Liver (tissue), 9 donors: Measurements from ENCODE around the gene CENPV. TPM values are rescaled to one million over a fixed set of nuclear protein-coding genes. Genes with fewer than 3 reads are reported as not detected.

Source experiments
- DNase-seq: peaks from one replicate; pipeline ENCODE4 v3.0.0-alpha.2; 2017; ENCODE audit warnings: low spot score
- H3K27ac ChIP-seq, 2 donors: one replicate each; pipeline ENCODE4 v1.7.0; 2013; ENCODE audit warnings: inconsistent platforms in 2 of 2, low read length in 2 of 2, control low read depth in 1 of 2, low read depth in 1 of 2, mild to moderate bottlenecking in 1 of 2
- H3K27me3 ChIP-seq, 4 donors: one replicate each; pipeline versions ENCODE4 v1.6.1 to v1.7.0; 2013; ENCODE audit warnings: low read length in 3 of 4, inconsistent platforms in 1 of 4, mild to moderate bottlenecking in 1 of 4, moderate library complexity in 1 of 4; ENCODE audit not compliant: control insufficient read depth in 4 of 4, insufficient read depth in 4 of 4
- H3K36me3 ChIP-seq, 4 donors: one replicate each; pipeline versions ENCODE4 v1.6.1 to v1.7.0; 2013; ENCODE audit warnings: low read length in 3 of 4, mild to moderate bottlenecking in 3 of 4, low read depth in 1 of 4, moderate library complexity in 1 of 4; ENCODE audit not compliant: control insufficient read depth in 4 of 4, insufficient read depth in 3 of 4
- H3K4me1 ChIP-seq, 4 donors: one replicate each; pipeline versions ENCODE4 v1.6.1 to v1.7.0; 2013; ENCODE audit warnings: low read length in 3 of 4, mild to moderate bottlenecking in 3 of 4, moderate library complexity in 1 of 4; ENCODE audit not compliant: control insufficient read depth in 4 of 4, insufficient read depth in 4 of 4
- H3K4me3 ChIP-seq, 3 donors: one replicate each; pipeline versions ENCODE4 v1.6.1 to v1.7.0; 2013; ENCODE audit warnings: low read length in 3 of 3, control low read depth in 1 of 3, low read depth in 1 of 3, mild to moderate bottlenecking in 1 of 3
- H3K9ac ChIP-seq, 2 donors: one replicate each; pipeline ENCODE4 v1.7.0; 2013; ENCODE audit warnings: low read length in 2 of 2, mild to moderate bottlenecking in 2 of 2, moderate library complexity in 2 of 2, control low read depth in 1 of 2, low read depth in 1 of 2
- H3K9me3 ChIP-seq, 4 donors: one replicate each; pipeline versions ENCODE4 v1.6.1 to v1.7.0; 2013; ENCODE audit warnings: low read length in 3 of 4; ENCODE audit not compliant: control insufficient read depth in 4 of 4
- ATF3 ChIP-seq: IDR thresholded peaks from 2 replicates; pipeline ENCODE4 v1.6.1; 2016; ENCODE audit warnings: antibody characterized with exemption
- CTCF ChIP-seq: fragments of 150-350 bp; IDR thresholded peaks from 2 replicates; pipeline ENCODE4 v1.5.1; 2017; ENCODE audit warnings: improper control_type of control experiment, low read depth, low read length; ENCODE audit not compliant: missing input control
- EGR1 ChIP-seq, 2 donors: IDR thresholded peaks; 2 replicates each; pipeline ENCODE4 v1.6.1; 2016 to 2018; ENCODE audit warnings: antibody characterized with exemption in 2 of 2, low read depth in 2 of 2
- FOXA1 ChIP-seq: IDR thresholded peaks from 2 replicates; pipeline ENCODE4 v1.6.1; 2016; ENCODE audit warnings: antibody characterized with exemption
- FOXA2 ChIP-seq: IDR thresholded peaks from 2 replicates; pipeline ENCODE4 v1.6.1; 2016; ENCODE audit warnings: antibody characterized with exemption
- GABPA ChIP-seq, 2 donors: IDR thresholded peaks in 1 of 2; conservative IDR thresholded peaks in 1 of 2; 2 replicates each; pipeline ENCODE4 v1.6.1; 2016; ENCODE audit warnings: antibody characterized with exemption in 2 of 2, mild to moderate bottlenecking in 1 of 2, moderate library complexity in 1 of 2
- HNF4A ChIP-seq, 2 donors: conservative IDR thresholded peaks; 2 replicates each; pipeline ENCODE4 v1.6.1; 2016; ENCODE audit warnings: antibody characterized with exemption in 2 of 2, mild to moderate bottlenecking in 2 of 2
- HNF4G ChIP-seq: IDR thresholded peaks from 2 replicates; pipeline ENCODE4 v1.6.1; 2016; ENCODE audit warnings: antibody characterized with exemption
- JUND ChIP-seq, 2 donors: IDR thresholded peaks; 2 replicates each; pipeline ENCODE4 v1.6.1; 2016; ENCODE audit warnings: antibody characterized with exemption in 2 of 2
- MAX ChIP-seq: IDR thresholded peaks from 2 replicates; pipeline ENCODE4 v1.6.1; 2016; ENCODE audit warnings: antibody characterized with exemption
- NR2F2 ChIP-seq: IDR thresholded peaks from 2 replicates; pipeline ENCODE4 v1.6.1; 2016; ENCODE audit warnings: antibody characterized with exemption
- RAD21 ChIP-seq, 2 donors: IDR thresholded peaks; 2 replicates each; pipeline ENCODE4 v1.6.1; 2016; ENCODE audit warnings: antibody characterized with exemption in 2 of 2, mild to moderate bottlenecking in 2 of 2
- REST ChIP-seq: IDR thresholded peaks from 2 replicates; pipeline ENCODE4 v1.6.1; 2016; ENCODE audit warnings: antibody characterized with exemption, mild to moderate bottlenecking
- RXRA ChIP-seq, 2 donors: IDR thresholded peaks; 2 replicates each; pipeline ENCODE4 v1.6.1; 2017 to 2018; ENCODE audit warnings: antibody characterized with exemption in 2 of 2, mild to moderate bottlenecking in 1 of 2
- SP1 ChIP-seq: IDR thresholded peaks from 2 replicates; pipeline ENCODE4 v1.6.1; 2018; ENCODE audit warnings: antibody characterized with exemption, mild to moderate bottlenecking
- TAF1 ChIP-seq: conservative IDR thresholded peaks from 2 replicates; pipeline ENCODE4 v1.6.1; 2016; ENCODE audit warnings: antibody characterized with exemption, mild to moderate bottlenecking
- YY1 ChIP-seq: IDR thresholded peaks from 2 replicates; pipeline ENCODE4 v1.6.1; 2016; ENCODE audit warnings: antibody characterized with exemption, mild to moderate bottlenecking
- WGBS: extraction: QIAGEN DNeasy Blood & Tissue Kit; methylation state at CpG from one replicate; pipeline ENCODE4 v1.1.7; 2013; 5-methylcytosine and 5-hydroxymethylcytosine counted together
- polyA plus RNA-seq, 2 donors: library from polyadenylated mRNA; stranded (reverse) in 1 of 2; unstranded in 1 of 2; fragments of 200-250 nt in 1 of 2; fragments of >200 nt in 1 of 2; fragmentation: Nextera tagmentation in 1 of 2; extraction: Ambion mirVana in 1 of 2; gene quantifications; one replicate each; pipeline versions ENCODE4 v1.2.1 to v1.2.3, GENCODE V29; 2013 to 2015
- total RNA-seq, 2 donors: library from RNA; depleted of rRNA; stranded (reverse); fragments of >200 nt; gene quantifications; one replicate each; pipeline ENCODE4 v1.2.3, GENCODE V29; 2014
- TF ChIP-seq, protein P1 (sequence below): IDR thresholded peaks from 2 replicates; pipeline ENCODE4 v1.6.1; 2016; ENCODE audit warnings: antibody characterized with exemption
- donor health status: healthy.
- donor health status: healthy.
- donor health status: healthy.
- donor health status: healthy.
- donor health status: healthy.

The CENPV gene
- total and polyA plus RNA-seq, 4 donors, result 13.1 to 24.3 (median 18.2) TPM

DNA sequence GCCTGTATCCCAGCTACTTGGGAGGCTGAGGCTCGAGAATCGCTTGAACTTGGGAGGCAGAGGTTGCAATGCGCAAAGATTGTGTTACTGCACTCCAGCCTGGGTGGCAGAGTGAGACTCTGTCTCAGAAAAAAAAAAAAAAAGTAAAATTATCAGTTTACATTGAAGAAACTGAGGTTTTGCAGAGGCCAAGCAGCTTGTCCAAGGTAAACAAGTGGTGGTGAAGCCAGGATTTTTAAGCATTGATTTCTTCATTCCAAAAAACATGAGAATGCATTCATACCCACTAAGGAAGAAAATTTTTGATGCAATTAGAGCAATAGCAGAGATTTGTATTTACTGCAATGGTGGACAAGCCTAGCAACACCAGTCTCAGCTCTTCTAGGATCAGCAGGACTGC lies 52.7 kb downstream of the CENPV start:
- Histone ChIP-seq H3K27ac (peak overlapping the region; percentile 93 to 99), H3K27me3 (no peaks in the 10 kb centered on the region), H3K4me1 (peaks cover 8 to 50% (median 37%) of the 10 kb centered on the region in 4 donors), H3K36me3 (no peaks in the 10 kb centered on the region), H3K4me3 (no peak overlapping the region), H3K9me3 (no peaks in the 10 kb centered on the region), H3K9ac (peak overlapping the region in 1 of 2 donors; percentile 53)
- WGBS, result 48% methylated on average over 3 of the region's 3 CpGs
- DNase-seq, result no peak
- peak in 1 of 2 donors; percentile 31 for TF ChIP-seq RXRA (IDR thresholded peaks at IDR 0.05)
- peak; percentile 55 for TF ChIP-seq YY1
- TF ChIP-seq TAF1, result no peak
- TF ChIP-seq NR2F2, result no peak
- TF ChIP-seq HNF4A (conservative IDR thresholded peaks at IDR 0.05), result peak in 1 of 2 donors; percentile 36
- no peak for TF ChIP-seq HNF4G
- TF ChIP-seq ATF3, result no peak
- TF ChIP-seq RAD21 (IDR thresholded peaks at IDR 0.05), result no peak
- TF ChIP-seq JUND (IDR thresholded peaks at IDR 0.05), result no peak
- TF ChIP-seq FOXA1, result peak; percentile 74
- TF ChIP-seq, protein P1, sequence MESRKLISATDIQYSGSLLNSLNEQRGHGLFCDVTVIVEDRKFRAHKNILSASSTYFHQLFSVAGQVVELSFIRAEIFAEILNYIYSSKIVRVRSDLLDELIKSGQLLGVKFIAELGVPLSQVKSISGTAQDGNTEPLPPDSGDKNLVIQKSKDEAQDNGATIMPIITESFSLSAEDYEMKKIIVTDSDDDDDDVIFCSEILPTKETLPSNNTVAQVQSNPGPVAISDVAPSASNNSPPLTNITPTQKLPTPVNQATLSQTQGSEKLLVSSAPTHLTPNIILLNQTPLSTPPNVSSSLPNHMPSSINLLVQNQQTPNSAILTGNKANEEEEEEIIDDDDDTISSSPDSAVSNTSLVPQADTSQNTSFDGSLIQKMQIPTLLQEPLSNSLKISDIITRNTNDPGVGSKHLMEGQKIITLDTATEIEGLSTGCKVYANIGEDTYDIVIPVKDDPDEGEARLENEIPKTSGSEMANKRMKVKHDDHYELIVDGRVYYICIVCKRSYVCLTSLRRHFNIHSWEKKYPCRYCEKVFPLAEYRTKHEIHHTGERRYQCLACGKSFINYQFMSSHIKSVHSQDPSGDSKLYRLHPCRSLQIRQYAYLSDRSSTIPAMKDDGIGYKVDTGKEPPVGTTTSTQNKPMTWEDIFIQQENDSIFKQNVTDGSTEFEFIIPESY, result no peak
- no peak for TF ChIP-seq EGR1 (IDR thresholded peaks at IDR 0.05; ENCODE audit: low read depth in 2 of 2)
- no peak for TF ChIP-seq CTCF
- TF ChIP-seq MAX, result no peak
- TF ChIP-seq FOXA2, result peak; percentile 81
- TF ChIP-seq SP1, result no peak
- no peak for TF ChIP-seq REST
- TF ChIP-seq GABPA (IDR thresholded peaks at IDR 0.05 in 1 of 2, conservative IDR thresholded peaks at IDR 0.05 in 1 of 2), result no peak
